ENCODE measurements around the gene TBPL2. TPM values are rescaled to one million over a fixed set of nuclear protein-coding genes. Genes with fewer than 3 reads are reported as not detected.

The TBPL2 gene
- total RNA-seq, 1 experiment from 2014 or later: not detected

DNA sequence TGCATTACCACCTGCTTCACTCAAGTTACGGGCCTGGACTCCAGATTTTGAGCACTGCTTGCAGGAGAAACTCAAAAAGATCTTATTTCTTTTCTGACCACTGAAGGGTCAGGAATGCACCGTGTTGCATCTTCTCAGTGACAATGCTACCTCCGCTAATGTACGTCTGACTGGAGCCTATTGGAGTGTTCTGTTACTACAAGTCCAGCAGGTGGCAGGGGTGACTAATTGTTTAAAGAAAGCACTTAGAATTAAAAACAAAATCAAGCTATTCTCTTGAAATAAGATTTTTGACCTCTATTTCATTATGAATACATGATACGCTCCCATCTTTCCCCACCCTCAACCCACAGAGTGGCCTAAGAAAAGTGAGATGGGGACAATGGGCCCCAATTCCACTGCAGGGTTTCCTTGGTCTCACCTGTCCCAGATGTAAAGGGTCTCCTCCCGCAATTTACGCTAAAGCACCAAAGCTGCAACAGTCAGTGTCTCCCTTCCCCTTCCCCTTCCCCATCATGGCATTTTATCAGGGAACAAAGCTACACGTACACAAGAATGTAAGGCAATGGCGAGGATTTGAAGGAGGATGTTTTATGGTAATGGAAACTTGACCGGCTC lies 2.2 kb downstream of the TBPL2 start:
- no peaks in the 10 kb centered on the region for H3K9me2 ChIP-seq (ENCODE audit: insufficient read depth)
- peak overlapping the region; percentile 59 for H3K4me2 ChIP-seq (ENCODE audit: low read length)
- CTCF ChIA-PET: interaction anchor here (0.6 to 2.5 kb wide), 25 partner anchors 9 to 1053 kb away, joined by 3 to 29 read pairs (median 4); no protein-coding TSS in a partner anchor
- TF ChIP-seq CEBPB (IDR thresholded peaks at IDR 0.05; ENCODE audit: low read depth): no peak
- TF ChIP-seq JUND (IDR thresholded peaks at IDR 0.05): no peak
- peak; percentile 87 for TF ChIP-seq RAD21 (IDR thresholded peaks at IDR 0.05; ENCODE audit: low read depth)
- no peak for TF ChIP-seq YY1 (IDR thresholded peaks at IDR 0.05; ENCODE audit: extremely low read depth, insufficient replicate concordance, low read depth, low read length)
- TF ChIP-seq, protein P1, sequence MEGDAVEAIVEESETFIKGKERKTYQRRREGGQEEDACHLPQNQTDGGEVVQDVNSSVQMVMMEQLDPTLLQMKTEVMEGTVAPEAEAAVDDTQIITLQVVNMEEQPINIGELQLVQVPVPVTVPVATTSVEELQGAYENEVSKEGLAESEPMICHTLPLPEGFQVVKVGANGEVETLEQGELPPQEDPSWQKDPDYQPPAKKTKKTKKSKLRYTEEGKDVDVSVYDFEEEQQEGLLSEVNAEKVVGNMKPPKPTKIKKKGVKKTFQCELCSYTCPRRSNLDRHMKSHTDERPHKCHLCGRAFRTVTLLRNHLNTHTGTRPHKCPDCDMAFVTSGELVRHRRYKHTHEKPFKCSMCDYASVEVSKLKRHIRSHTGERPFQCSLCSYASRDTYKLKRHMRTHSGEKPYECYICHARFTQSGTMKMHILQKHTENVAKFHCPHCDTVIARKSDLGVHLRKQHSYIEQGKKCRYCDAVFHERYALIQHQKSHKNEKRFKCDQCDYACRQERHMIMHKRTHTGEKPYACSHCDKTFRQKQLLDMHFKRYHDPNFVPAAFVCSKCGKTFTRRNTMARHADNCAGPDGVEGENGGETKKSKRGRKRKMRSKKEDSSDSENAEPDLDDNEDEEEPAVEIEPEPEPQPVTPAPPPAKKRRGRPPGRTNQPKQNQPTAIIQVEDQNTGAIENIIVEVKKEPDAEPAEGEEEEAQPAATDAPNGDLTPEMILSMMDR (IDR thresholded peaks at IDR 0.05 in 2 of 3, conservative IDR thresholded peaks at IDR 0.05 in 1 of 3; ENCODE audit: borderline replicate concordance in 1 of 3, insufficient read depth in 1 of 3, low read depth in 2 of 3, low read length in 2 of 3): peak; percentile 68 to 77 (median 68); a peak in 5 of 6 replicates
- no peaks in the 10 kb centered on the region for H4K20me1 ChIP-seq (ENCODE audit: insufficient read depth)
- RAD21 ChIA-PET (ENCODE audit: low non-redundant PET in 1 of 2, low total read pairs in 2 of 2, uncharacterized antibody in 2 of 2, unreplicated experiment in 2 of 2): interaction anchor here (0.8 to 1.0 kb wide), 3 partner anchors 10 to 902 kb away, joined by 3 read pairs; no protein-coding TSS in a partner anchor
- DNase-seq (ENCODE audit: low read depth, low spot score) (peak; percentile 57), ATAC-seq (peak; percentile 94)
- H3K4me3 ChIP-seq (replicated peaks in 1 of 2; ENCODE audit: low read depth in 1 of 2, low read length in 2 of 2): no peak overlapping the region
- intact Hi-C loops (cut with micrococcal nuclease): loop anchor here (2.0 to 10.0 kb wide), 3 partner anchors 223 to 1037 kb away; no protein-coding TSS in a partner anchor
- H3K27ac ChIP-seq (ENCODE audit: low read depth, low read length): no peak overlapping the region
- POLR2A ChIA-PET: interaction anchor here (1.3 kb wide), 1 partner anchor 11 kb away, joined by 3 read pairs; no protein-coding TSS in a partner anchor
- no peaks in the 10 kb centered on the region for H3K79me2 ChIP-seq (ENCODE audit: insufficient read depth, low read length)
- no peaks in the 10 kb centered on the region for H3K27me3 ChIP-seq (ENCODE audit: insufficient read depth, low read length)
- H3K4me1 ChIP-seq (ENCODE audit: control insufficient read depth in 1 of 2, insufficient read depth in 2 of 2, low read length in 2 of 2): peaks cover 0 to 7% of the 10 kb centered on the region in 2 experiments; a peak in 3 of 4 replicates
- H3K9me3 ChIP-seq (ENCODE audit: control insufficient read depth in 1 of 2, insufficient read depth in 1 of 2, low read depth in 1 of 2, low read length in 2 of 2): no peaks in the 10 kb centered on the region
- peak overlapping the region; percentile 92 for H2AFZ ChIP-seq (ENCODE audit: low read depth, low read length, poor library complexity, severe bottlenecking)
- H3K9ac ChIP-seq (ENCODE audit: low read length): no peak overlapping the region
- no TSS peak for BruUV-seq (replicated peaks)
- no peaks in the 10 kb centered on the region for H3K36me3 ChIP-seq (ENCODE audit: control insufficient read depth in 1 of 2, insufficient read depth in 2 of 2, low read length in 2 of 2)

DNA sequence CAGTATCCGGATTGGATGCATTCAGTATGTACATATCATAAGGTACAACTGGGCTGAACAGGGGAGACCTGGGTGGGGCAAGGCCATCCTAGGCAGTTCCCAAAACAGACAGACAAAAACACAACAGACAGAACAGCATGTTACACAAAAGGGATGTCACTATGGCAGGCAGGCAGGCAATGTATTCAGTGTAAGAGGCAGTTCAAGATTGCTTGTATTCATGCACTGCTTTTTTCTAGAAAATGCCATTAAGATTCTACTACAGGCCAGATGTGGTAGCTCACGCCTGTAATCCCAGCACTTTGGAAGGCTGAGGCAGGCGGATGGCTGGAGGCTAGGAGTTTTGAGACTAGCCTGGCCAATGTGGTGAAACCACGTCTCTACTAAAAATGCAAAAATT lies 3.5 kb downstream of the TBPL2 start:
- Histone ChIP-seq H3K4me1 (ENCODE audit: control insufficient read depth in 1 of 2, insufficient read depth in 2 of 2, low read length in 2 of 2) (peaks cover 0 to 7% of the 10 kb centered on the region in 2 experiments; a peak in 3 of 4 replicates), H3K79me2 (ENCODE audit: insufficient read depth, low read length) (no peaks in the 10 kb centered on the region), H3K27me3 (ENCODE audit: insufficient read depth, low read length) (no peaks in the 10 kb centered on the region), H3K27ac (ENCODE audit: low read depth, low read length) (no peak overlapping the region), H3K4me3 (replicated peaks in 1 of 2; ENCODE audit: low read depth in 1 of 2, low read length in 2 of 2) (no peak overlapping the region), H2AFZ (ENCODE audit: low read depth, low read length, poor library complexity, severe bottlenecking) (peak overlapping the region; percentile 26), H3K9ac (ENCODE audit: low read length) (no peak overlapping the region), H4K20me1 (ENCODE audit: insufficient read depth) (no peaks in the 10 kb centered on the region), H3K36me3 (ENCODE audit: control insufficient read depth in 1 of 2, insufficient read depth in 2 of 2, low read length in 2 of 2) (no peaks in the 10 kb centered on the region), H3K4me2 (ENCODE audit: low read length) (no peak overlapping the region), H3K9me2 (ENCODE audit: insufficient read depth) (no peaks in the 10 kb centered on the region), H3K9me3 (ENCODE audit: control insufficient read depth in 1 of 2, insufficient read depth in 1 of 2, low read depth in 1 of 2, low read length in 2 of 2) (no peaks in the 10 kb centered on the region)
- ChIA-PET RAD21 (ENCODE audit: low non-redundant PET in 1 of 2, low total read pairs in 2 of 2, uncharacterized antibody in 2 of 2, unreplicated experiment in 2 of 2) (no interaction called here), CTCF (interaction anchor here (0.7 to 2.5 kb wide), 2 partner anchors 9 to 1045 kb away, joined by 3 to 28 read pairs; no protein-coding TSS in a partner anchor), POLR2A (no interaction called here)
- ATAC-seq: no peak
- no TSS peak for BruUV-seq (replicated peaks)
- intact Hi-C loops (cut with micrococcal nuclease): loop anchor here (5.0 to 10.0 kb wide), 2 partner anchors 222 to 905 kb away; no protein-coding TSS in a partner anchor
- DNase-seq (ENCODE audit: low read depth, low spot score): no peak
- TF ChIP-seq, protein P2, sequence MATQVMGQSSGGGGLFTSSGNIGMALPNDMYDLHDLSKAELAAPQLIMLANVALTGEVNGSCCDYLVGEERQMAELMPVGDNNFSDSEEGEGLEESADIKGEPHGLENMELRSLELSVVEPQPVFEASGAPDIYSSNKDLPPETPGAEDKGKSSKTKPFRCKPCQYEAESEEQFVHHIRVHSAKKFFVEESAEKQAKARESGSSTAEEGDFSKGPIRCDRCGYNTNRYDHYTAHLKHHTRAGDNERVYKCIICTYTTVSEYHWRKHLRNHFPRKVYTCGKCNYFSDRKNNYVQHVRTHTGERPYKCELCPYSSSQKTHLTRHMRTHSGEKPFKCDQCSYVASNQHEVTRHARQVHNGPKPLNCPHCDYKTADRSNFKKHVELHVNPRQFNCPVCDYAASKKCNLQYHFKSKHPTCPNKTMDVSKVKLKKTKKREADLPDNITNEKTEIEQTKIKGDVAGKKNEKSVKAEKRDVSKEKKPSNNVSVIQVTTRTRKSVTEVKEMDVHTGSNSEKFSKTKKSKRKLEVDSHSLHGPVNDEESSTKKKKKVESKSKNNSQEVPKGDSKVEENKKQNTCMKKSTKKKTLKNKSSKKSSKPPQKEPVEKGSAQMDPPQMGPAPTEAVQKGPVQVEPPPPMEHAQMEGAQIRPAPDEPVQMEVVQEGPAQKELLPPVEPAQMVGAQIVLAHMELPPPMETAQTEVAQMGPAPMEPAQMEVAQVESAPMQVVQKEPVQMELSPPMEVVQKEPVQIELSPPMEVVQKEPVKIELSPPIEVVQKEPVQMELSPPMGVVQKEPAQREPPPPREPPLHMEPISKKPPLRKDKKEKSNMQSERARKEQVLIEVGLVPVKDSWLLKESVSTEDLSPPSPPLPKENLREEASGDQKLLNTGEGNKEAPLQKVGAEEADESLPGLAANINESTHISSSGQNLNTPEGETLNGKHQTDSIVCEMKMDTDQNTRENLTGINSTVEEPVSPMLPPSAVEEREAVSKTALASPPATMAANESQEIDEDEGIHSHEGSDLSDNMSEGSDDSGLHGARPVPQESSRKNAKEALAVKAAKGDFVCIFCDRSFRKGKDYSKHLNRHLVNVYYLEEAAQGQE (IDR thresholded peaks at IDR 0.05; ENCODE audit: low read depth): no peak
- TF ChIP-seq, protein P3, sequence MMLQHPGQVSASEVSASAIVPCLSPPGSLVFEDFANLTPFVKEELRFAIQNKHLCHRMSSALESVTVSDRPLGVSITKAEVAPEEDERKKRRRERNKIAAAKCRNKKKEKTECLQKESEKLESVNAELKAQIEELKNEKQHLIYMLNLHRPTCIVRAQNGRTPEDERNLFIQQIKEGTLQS (IDR thresholded peaks at IDR 0.05): no peak
- TF ChIP-seq SIN3A (IDR thresholded peaks at IDR 0.05; ENCODE audit: low read depth): no peak
